ENCODE results near the gene TMEM39A.

The TMEM39A gene

GRCh38 chr3:119481079-119481478 lies 17.7 kb upstream of the TMEM39A start:
- no peak overlapping the region for H3K27ac ChIP-seq (ENCODE audit: low read depth, low read length, poor library complexity, severe bottlenecking)
- no peaks in the 10 kb centered on the region for H3F3A ChIP-seq (ENCODE audit: insufficient read depth, low read length)
- TF ChIP-seq EZH2 (IDR thresholded peaks at IDR 0.05; ENCODE audit: borderline replicate concordance, low read length) (no peak), CTCF (IDR thresholded peaks at IDR 0.05; ENCODE audit: low read length) (no peak)
- H3K9me3 ChIP-seq (ENCODE audit: low read length): no peaks in the 10 kb centered on the region
- H4K20me1 ChIP-seq (ENCODE audit: insufficient read depth, low read length): no peaks in the 10 kb centered on the region
- H3K27me3 ChIP-seq (ENCODE audit: insufficient read depth, low read length): no peaks in the 10 kb centered on the region
- no peak overlapping the region for H3K9ac ChIP-seq (ENCODE audit: low read length)
- H3K79me2 ChIP-seq (ENCODE audit: insufficient read depth, low read length): no peaks in the 10 kb centered on the region
- H3K4me2 ChIP-seq (ENCODE audit: low read length): no peak overlapping the region
- H3K36me3 ChIP-seq (ENCODE audit: insufficient read depth, low read length): peaks cover 66% of the 10 kb centered on the region
- H3K9me2 ChIP-seq (ENCODE audit: low read depth, low read length): no peaks in the 10 kb centered on the region
- H3K4me3 ChIP-seq (ENCODE audit: low read depth, low read length, poor library complexity, severe bottlenecking): no peak overlapping the region
- no peak overlapping the region for H2AFZ ChIP-seq (ENCODE audit: low read length)
- no peaks in the 10 kb centered on the region for H3K4me1 ChIP-seq (ENCODE audit: insufficient read depth, low read length, severe bottlenecking)

- Histone ChIP-seq H3K9me3 (ENCODE audit: low read length) (no peaks in the 10 kb centered on the region), H2AFZ (ENCODE audit: low read length) (no peak overlapping the region), H3K9ac (ENCODE audit: low read length) (no peak overlapping the region), H3K36me3 (ENCODE audit: insufficient read depth, low read length) (peaks cover 28% of the 10 kb centered on the region; the same call in 1 of the 2 replicates), H3F3A (ENCODE audit: insufficient read depth, low read length) (no peaks in the 10 kb centered on the region), H3K79me2 (ENCODE audit: insufficient read depth, low read length) (no peaks in the 10 kb centered on the region), H3K27me3 (ENCODE audit: insufficient read depth, low read length) (no peaks in the 10 kb centered on the region), H3K9me2 (ENCODE audit: low read depth, low read length) (no peaks in the 10 kb centered on the region), H3K4me2 (ENCODE audit: low read length) (no peak overlapping the region), H4K20me1 (ENCODE audit: insufficient read depth, low read length) (no peaks in the 10 kb centered on the region), H3K4me3 (ENCODE audit: low read depth, low read length, poor library complexity, severe bottlenecking) (no peak overlapping the region), H3K4me1 (ENCODE audit: insufficient read depth, low read length, severe bottlenecking) (peaks cover 25% of the 10 kb centered on the region), H3K27ac (ENCODE audit: low read depth, low read length, poor library complexity, severe bottlenecking) (no peak overlapping the region)
- TF ChIP-seq EZH2 (IDR thresholded peaks at IDR 0.05; ENCODE audit: borderline replicate concordance, low read length) (no peak), CTCF (IDR thresholded peaks at IDR 0.05; ENCODE audit: low read length) (no peak)
These were observed 7.5 kb upstream of the TMEM39A start for GRCh38 chr3:119470866-119471265.

GRCh38 chr3:119469418-119470189 lies 6.2 kb upstream of the TMEM39A start:
- Histone ChIP-seq H3K27me3 (ENCODE audit: insufficient read depth, low read length) (no peaks in the 10 kb centered on the region), H3K9me3 (ENCODE audit: low read length) (no peaks in the 10 kb centered on the region), H3K4me2 (ENCODE audit: low read length) (peak overlapping the region; percentile 99), H3K9ac (ENCODE audit: low read length) (peak overlapping the region; percentile 92), H4K20me1 (ENCODE audit: insufficient read depth, low read length) (no peaks in the 10 kb centered on the region), H3K9me2 (ENCODE audit: low read depth, low read length) (no peaks in the 10 kb centered on the region), H3K79me2 (ENCODE audit: insufficient read depth, low read length) (no peaks in the 10 kb centered on the region), H3K4me1 (ENCODE audit: insufficient read depth, low read length, severe bottlenecking) (peaks cover 25% of the 10 kb centered on the region), H2AFZ (ENCODE audit: low read length) (peak overlapping the region; percentile 79; the same call in 1 of the 2 replicates), H3F3A (ENCODE audit: insufficient read depth, low read length) (no peaks in the 10 kb centered on the region), H3K36me3 (ENCODE audit: insufficient read depth, low read length) (peaks cover 22% of the 10 kb centered on the region; the same call in 1 of the 2 replicates), H3K4me3 (ENCODE audit: low read depth, low read length, poor library complexity, severe bottlenecking) (peak overlapping the region; percentile 96), H3K27ac (ENCODE audit: low read depth, low read length, poor library complexity, severe bottlenecking) (peak overlapping the region; percentile 61)
- TF ChIP-seq EZH2 (IDR thresholded peaks at IDR 0.05; ENCODE audit: borderline replicate concordance, low read length): no peak
- TF ChIP-seq CTCF (IDR thresholded peaks at IDR 0.05; ENCODE audit: low read length): no peak; the same call in 1 of the 2 replicates

All from OCI-LY1 (cell line).